ENCODE data around the gene APBB3.

Gene APBB3

DNA sequence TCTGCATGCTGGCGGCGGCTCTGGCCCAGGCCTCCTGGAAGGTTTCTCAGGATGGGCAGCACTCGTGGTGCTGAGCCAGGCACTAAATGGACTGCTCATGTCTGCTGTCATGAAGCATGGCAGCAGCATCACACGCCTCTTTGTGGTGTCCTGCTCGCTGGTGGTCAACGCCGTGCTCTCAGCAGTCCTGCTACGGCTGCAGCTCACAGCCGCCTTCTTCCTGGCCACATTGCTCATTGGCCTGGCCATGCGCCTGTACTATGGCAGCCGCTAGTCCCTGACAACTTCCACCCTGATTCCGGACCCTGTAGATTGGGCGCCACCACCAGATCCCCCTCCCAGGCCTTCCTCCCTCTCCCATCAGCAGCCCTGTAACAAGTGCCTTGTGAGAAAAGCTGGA is 3.5 kb upstream of the APBB3 start:
- Histone ChIP-seq H3K4me3 (ENCODE audit: low read depth, low read length) (no peak overlapping the region), H3K36me3 (ENCODE audit: control insufficient read depth in 2 of 2, insufficient read depth in 1 of 2, low read length in 2 of 2) (peaks cover 6 to 32% of the 10 kb centered on the region in 2 experiments; a peak in 2 of 3 replicates), H3K4me1 (ENCODE audit: control insufficient read depth, insufficient read depth, low read length) (0 out of 2 replicates have a peak, but pooled peaks cover 3% of the 10 kb centered on the region), H3K27ac (ENCODE audit: extremely low read depth, low read depth, low read length) (no peak overlapping the region), H3K9me3 (ENCODE audit: control insufficient read depth, insufficient read depth, low read depth, low read length) (no peaks in the 10 kb centered on the region)
- CTCF ChIA-PET = no interaction called here
- POLR2A ChIA-PET = interaction anchor here (1.1 kb wide), 1 partner anchor 10 kb away, joined by 3 read pairs; the partner anchor contains the start of gene SRA1
- TF ChIP-seq ZNF571 (tag by site-specific recombination; IDR thresholded peaks at IDR 0.05) (no peak), GLIS1 (tag by site-specific recombination; IDR thresholded peaks at IDR 0.05) (no peak), ZXDB (tag by site-specific recombination; IDR thresholded peaks at IDR 0.05) (no peak), KLF8 (tag by site-specific recombination; IDR thresholded peaks at IDR 0.05) (no peak), KLF1 (tag by site-specific recombination; IDR thresholded peaks at IDR 0.05) (no peak), ZNF654 (tag by site-specific recombination; IDR thresholded peaks at IDR 0.05; ENCODE audit: low read depth) (no peak), HOXD13 (CRISPR knock-in tag; IDR thresholded peaks at IDR 0.05; ENCODE audit: borderline replicate concordance) (no peak), ZNF548 (tag by site-specific recombination; IDR thresholded peaks at IDR 0.05) (no peak), SP7 (tag by site-specific recombination; IDR thresholded peaks at IDR 0.05) (no peak)

DNA sequence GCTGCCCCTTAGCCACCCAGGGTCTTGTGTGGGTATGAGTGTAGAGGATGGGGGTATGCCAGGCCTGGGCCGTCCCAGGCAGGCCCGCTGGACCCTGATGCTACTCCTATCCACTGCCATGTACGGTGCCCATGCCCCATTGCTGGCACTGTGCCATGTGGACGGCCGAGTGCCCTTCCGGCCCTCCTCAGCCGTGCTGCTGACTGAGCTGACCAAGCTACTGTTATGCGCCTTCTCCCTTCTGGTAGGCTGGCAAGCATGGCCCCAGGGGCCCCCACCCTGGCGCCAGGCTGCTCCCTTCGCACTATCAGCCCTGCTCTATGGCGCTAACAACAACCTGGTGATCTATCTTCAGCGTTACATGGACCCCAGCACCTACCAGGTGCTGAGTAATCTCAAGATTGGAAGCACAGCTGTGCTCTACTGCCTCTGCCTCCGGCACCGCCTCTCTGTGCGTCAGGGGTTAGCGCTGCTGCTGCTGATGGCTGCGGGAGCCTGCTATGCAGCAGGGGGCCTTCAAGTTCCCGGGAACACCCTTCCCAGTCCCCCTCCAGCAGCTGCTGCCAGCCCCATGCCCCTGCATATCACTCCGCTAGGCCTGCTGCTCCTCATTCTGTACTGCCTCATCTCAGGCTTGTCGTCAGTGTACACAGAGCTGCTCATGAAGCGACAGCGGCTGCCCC is 2.9 kb upstream of the APBB3 start:
- POLR2A ChIA-PET = interaction anchor here (2.6 kb wide), 1 partner anchor 10 kb away, joined by 14 read pairs; the partner anchor contains the start of gene SRA1
- H3K4me3 ChIP-seq (ENCODE audit: low read depth, low read length) = no peak overlapping the region

More for the DNA sequence above, 2.9 kb upstream of the APBB3 start:
- TF ChIP-seq BCL11A (tag by site-specific recombination; IDR thresholded peaks at IDR 0.05; ENCODE audit: low read depth) (no peak), ZNF621 (tag by site-specific recombination; IDR thresholded peaks at IDR 0.05) (no peak), ZNF157 (tag by site-specific recombination; IDR thresholded peaks at IDR 0.05) (no peak), GFI1B (tag by site-specific recombination; IDR thresholded peaks at IDR 0.05) (no peak), ZFHX2 (tag by site-specific recombination; conservative IDR thresholded peaks at IDR 0.05) (no peak), ZXDB (tag by site-specific recombination; IDR thresholded peaks at IDR 0.05) (no peak)
- TF ChIP-seq, protein P1, sequence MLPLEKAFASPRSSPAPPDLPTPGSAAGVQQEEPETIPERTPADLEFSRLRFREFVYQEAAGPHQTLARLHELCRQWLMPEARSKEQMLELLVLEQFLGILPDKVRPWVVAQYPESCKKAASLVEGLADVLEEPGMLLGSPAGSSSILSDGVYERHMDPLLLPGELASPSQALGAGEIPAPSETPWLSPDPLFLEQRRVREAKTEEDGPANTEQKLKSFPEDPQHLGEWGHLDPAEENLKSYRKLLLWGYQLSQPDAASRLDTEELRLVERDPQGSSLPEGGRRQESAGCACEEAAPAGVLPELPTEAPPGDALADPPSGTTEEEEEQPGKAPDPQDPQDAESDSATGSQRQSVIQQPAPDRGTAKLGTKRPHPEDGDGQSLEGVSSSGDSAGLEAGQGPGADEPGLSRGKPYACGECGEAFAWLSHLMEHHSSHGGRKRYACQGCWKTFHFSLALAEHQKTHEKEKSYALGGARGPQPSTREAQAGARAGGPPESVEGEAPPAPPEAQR (tag by site-specific recombination; IDR thresholded peaks at IDR 0.05) = no peak
- TF ChIP-seq, protein P2, sequence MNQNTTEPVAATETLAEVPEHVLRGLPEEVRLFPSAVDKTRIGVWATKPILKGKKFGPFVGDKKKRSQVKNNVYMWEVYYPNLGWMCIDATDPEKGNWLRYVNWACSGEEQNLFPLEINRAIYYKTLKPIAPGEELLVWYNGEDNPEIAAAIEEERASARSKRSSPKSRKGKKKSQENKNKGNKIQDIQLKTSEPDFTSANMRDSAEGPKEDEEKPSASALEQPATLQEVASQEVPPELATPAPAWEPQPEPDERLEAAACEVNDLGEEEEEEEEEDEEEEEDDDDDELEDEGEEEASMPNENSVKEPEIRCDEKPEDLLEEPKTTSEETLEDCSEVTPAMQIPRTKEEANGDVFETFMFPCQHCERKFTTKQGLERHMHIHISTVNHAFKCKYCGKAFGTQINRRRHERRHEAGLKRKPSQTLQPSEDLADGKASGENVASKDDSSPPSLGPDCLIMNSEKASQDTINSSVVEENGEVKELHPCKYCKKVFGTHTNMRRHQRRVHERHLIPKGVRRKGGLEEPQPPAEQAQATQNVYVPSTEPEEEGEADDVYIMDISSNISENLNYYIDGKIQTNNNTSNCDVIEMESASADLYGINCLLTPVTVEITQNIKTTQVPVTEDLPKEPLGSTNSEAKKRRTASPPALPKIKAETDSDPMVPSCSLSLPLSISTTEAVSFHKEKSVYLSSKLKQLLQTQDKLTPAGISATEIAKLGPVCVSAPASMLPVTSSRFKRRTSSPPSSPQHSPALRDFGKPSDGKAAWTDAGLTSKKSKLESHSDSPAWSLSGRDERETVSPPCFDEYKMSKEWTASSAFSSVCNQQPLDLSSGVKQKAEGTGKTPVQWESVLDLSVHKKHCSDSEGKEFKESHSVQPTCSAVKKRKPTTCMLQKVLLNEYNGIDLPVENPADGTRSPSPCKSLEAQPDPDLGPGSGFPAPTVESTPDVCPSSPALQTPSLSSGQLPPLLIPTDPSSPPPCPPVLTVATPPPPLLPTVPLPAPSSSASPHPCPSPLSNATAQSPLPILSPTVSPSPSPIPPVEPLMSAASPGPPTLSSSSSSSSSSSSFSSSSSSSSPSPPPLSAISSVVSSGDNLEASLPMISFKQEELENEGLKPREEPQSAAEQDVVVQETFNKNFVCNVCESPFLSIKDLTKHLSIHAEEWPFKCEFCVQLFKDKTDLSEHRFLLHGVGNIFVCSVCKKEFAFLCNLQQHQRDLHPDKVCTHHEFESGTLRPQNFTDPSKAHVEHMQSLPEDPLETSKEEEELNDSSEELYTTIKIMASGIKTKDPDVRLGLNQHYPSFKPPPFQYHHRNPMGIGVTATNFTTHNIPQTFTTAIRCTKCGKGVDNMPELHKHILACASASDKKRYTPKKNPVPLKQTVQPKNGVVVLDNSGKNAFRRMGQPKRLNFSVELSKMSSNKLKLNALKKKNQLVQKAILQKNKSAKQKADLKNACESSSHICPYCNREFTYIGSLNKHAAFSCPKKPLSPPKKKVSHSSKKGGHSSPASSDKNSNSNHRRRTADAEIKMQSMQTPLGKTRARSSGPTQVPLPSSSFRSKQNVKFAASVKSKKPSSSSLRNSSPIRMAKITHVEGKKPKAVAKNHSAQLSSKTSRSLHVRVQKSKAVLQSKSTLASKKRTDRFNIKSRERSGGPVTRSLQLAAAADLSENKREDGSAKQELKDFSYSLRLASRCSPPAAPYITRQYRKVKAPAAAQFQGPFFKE (tag by site-specific recombination; IDR thresholded peaks at IDR 0.05; ENCODE audit: borderline replicate concordance) = no peak
- TF ChIP-seq, protein P3, sequence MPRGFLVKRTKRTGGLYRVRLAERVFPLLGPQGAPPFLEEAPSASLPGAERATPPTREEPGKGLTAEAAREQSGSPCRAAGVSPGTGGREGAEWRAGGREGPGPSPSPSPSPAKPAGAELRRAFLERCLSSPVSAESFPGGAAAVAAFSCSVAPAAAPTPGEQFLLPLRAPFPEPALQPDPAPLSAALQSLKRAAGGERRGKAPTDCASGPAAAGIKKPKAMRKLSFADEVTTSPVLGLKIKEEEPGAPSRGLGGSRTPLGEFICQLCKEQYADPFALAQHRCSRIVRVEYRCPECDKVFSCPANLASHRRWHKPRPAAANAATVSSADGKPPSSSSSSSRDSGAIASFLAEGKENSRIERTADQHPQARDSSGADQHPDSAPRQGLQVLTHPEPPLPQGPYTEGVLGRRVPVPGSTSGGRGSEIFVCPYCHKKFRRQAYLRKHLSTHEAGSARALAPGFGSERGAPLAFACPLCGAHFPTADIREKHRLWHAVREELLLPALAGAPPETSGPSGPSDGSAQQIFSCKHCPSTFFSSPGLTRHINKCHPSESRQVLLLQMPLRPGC (tag by site-specific recombination; IDR thresholded peaks at IDR 0.05) = no peak
- TF ChIP-seq, protein P4, sequence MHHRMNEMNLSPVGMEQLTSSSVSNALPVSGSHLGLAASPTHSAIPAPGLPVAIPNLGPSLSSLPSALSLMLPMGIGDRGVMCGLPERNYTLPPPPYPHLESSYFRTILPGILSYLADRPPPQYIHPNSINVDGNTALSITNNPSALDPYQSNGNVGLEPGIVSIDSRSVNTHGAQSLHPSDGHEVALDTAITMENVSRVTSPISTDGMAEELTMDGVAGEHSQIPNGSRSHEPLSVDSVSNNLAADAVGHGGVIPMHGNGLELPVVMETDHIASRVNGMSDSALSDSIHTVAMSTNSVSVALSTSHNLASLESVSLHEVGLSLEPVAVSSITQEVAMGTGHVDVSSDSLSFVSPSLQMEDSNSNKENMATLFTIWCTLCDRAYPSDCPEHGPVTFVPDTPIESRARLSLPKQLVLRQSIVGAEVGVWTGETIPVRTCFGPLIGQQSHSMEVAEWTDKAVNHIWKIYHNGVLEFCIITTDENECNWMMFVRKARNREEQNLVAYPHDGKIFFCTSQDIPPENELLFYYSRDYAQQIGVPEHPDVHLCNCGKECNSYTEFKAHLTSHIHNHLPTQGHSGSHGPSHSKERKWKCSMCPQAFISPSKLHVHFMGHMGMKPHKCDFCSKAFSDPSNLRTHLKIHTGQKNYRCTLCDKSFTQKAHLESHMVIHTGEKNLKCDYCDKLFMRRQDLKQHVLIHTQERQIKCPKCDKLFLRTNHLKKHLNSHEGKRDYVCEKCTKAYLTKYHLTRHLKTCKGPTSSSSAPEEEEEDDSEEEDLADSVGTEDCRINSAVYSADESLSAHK (tag by site-specific recombination; IDR thresholded peaks at IDR 0.05) = no peak
- TF ChIP-seq, protein P5, sequence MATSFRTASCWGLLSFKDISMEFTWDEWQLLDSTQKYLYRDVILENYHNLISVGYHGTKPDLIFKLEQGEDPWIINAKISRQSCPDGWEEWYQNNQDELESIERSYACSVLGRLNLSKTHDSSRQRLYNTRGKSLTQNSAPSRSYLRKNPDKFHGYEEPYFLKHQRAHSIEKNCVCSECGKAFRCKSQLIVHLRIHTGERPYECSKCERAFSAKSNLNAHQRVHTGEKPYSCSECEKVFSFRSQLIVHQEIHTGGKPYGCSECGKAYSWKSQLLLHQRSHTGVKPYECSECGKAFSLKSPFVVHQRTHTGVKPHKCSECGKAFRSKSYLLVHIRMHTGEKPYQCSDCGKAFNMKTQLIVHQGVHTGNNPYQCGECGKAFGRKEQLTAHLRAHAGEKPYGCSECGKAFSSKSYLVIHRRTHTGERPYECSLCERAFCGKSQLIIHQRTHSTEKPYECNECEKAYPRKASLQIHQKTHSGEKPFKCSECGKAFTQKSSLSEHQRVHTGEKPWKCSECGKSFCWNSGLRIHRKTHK (tag by site-specific recombination; IDR thresholded peaks at IDR 0.05) = no peak
- Histone ChIP-seq H3K27ac (ENCODE audit: extremely low read depth, low read depth, low read length) (no peak overlapping the region), H3K36me3 (ENCODE audit: control insufficient read depth in 2 of 2, insufficient read depth in 1 of 2, low read length in 2 of 2) (peaks cover 6 to 36% of the 10 kb centered on the region in 2 experiments; a peak in 2 of 3 replicates), H3K9me3 (ENCODE audit: control insufficient read depth, insufficient read depth, low read depth, low read length) (no peaks in the 10 kb centered on the region), H3K4me1 (ENCODE audit: control insufficient read depth, insufficient read depth, low read length) (0 out of 2 replicates have a peak, but pooled peaks cover 3% of the 10 kb centered on the region)
- CTCF ChIA-PET = interaction anchor here (1.0 kb wide), 1 partner anchor 68 kb away, joined by 3 read pairs; no protein-coding TSS in a partner anchor
